Upper lobe of left lung (tissue), 6 donors: ENCODE results near the gene MRPL33. TPM values are rescaled to one million over a fixed set of nuclear protein-coding genes. Genes with fewer than 3 reads are reported as not detected.

Source experiments
- ATAC-seq, 2 donors: fragments of 200-7000 bp; cut with Tn5 transposase; one replicate each; pipeline ENCODE4 v1.9.1; 2022; ENCODE audit warnings: mild to moderate bottlenecking in 2 of 2, moderate library complexity in 2 of 2; ENCODE audit not compliant: low FRiP score in 2 of 2
- DNase-seq, 2 donors: peaks; one replicate each; pipeline ENCODE4 v3.0.0-alpha.2; 2019 to 2020
- H3K27ac ChIP-seq, 4 donors: fragments of 200-600 bp; sonication (generic); one replicate each; pipeline ENCODE4 v1.5.1; 2016 to 2019
- H3K27me3 ChIP-seq, 4 donors: fragments of 200-600 bp; sonication (generic); one replicate each; pipeline ENCODE4 v1.5.1; 2017 to 2019
- H3K36me3 ChIP-seq, 4 donors: fragments of 200-600 bp; sonication (generic); one replicate each; pipeline ENCODE4 v1.5.1; 2016 to 2019
- H3K4me1 ChIP-seq, 4 donors: fragments of 200-600 bp; sonication (generic); one replicate each; pipeline ENCODE4 v1.5.1; 2018 to 2019
- H3K4me3 ChIP-seq, 4 donors: fragments of 200-600 bp; sonication (generic); one replicate each; pipeline ENCODE4 v1.5.1; 2017 to 2019; ENCODE audit warnings: mild to moderate bottlenecking in 2 of 4, moderate library complexity in 1 of 4
- H3K9me3 ChIP-seq, 4 donors: fragments of 200-600 bp; sonication (generic); one replicate each; pipeline ENCODE4 v1.5.1; 2018 to 2019
- CTCF ChIP-seq, 6 experiments: fragments of 450-650 bp in 4 of 6; fragments of 200-600 bp in 2 of 6; sonication (generic) in 2 of 6; IDR thresholded peaks; one replicate each; pipeline ENCODE4 v1.5.1; 2016 to 2019; ENCODE audit warnings: antibody characterized with exemption in 6 of 6
- EP300 ChIP-seq, 4 donors: sonication (generic); formaldehyde crosslinking; IDR thresholded peaks; one replicate each; pipeline ENCODE4 v1.5.1; 2017; ENCODE audit warnings: antibody characterized with exemption in 4 of 4, control low read depth in 2 of 4
- POLR2A ChIP-seq, 4 donors: fragments of 450-650 bp; IDR thresholded peaks; one replicate each; pipeline ENCODE4 v1.5.1; 2016 to 2017; ENCODE audit warnings: antibody characterized with exemption in 4 of 4, mild to moderate bottlenecking in 2 of 4
- POLR2AphosphoS5 ChIP-seq, 2 donors: sonication (generic); formaldehyde crosslinking; IDR thresholded peaks; one replicate each; pipeline ENCODE4 v1.5.1; 2017; ENCODE audit warnings: antibody characterized with exemption in 2 of 2
- WGBS, 2 donors: methylation state at CpG; one replicate each; pipeline ENCODE4 v1.1.5; 2017 to 2018; 5-methylcytosine and 5-hydroxymethylcytosine counted together
- total RNA-seq, 6 donors: library from RNA; depleted of rRNA in 4 of 6; stranded (reverse); fragments of >200 nt in 4 of 6; gene quantifications; one replicate each; pipeline versions ENCODE4 v1.1.0 to v1.2.1, GENCODE V29; 2016 to 2021
- donor health status: DM: no; HTN: no; CAD: no; lungs with moderate emphysema.
- donor health status: DM: no; HTN: yes; CAD: no; lungs with severe emphysema.

MRPL33 gene
- total RNA-seq, 6 donors from 2014 or later = 54.5 to 122 (median 72.4) TPM

DNA sequence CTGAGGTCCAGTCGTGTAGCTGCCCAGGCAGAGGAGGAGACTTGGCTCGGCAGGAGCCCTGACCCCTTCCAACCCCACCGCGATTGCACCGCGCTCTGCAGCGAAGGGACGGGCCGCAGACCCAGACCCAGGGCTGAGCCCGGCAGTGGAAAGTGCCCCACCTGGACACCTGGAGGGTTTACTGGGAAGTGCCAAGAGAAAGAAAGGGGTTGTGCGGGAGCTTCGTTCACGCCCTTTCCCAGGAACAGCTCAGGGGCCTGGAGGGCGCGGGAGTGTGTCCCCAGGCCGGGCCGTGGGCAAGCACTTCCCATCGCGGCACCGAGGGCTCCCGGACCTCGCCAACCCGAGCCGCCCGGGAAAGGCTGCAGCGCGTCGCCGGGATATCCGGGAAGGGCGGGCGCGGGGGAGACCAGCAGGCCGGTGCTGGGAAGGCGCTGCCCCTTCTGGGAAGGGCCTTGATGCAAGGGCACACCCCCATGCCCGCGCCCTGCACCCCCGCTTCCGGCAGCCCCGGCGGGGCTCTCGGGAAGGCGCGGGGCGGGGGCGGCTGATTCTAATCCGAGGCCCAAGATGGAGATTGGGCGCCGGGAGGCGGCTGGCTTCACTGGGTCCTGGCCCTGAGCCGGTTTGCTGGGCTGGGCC, 36.1 kb upstream of the MRPL33 start:
- WGBS, 2 donors = 6% methylated on average over 11 to 36 of the region's 51 CpGs
- Histone ChIP-seq H3K36me3 (no peaks in the 10 kb centered on the region), H3K27me3 (no peaks in the 10 kb centered on the region), H3K9me3 (no peaks in the 10 kb centered on the region), H3K27ac (peak overlapping the region; percentile 81 to 92 (median 86)), H3K4me1 (peaks cover 30 to 46% (median 33%) of the 10 kb centered on the region in 4 donors), H3K4me3 (peak overlapping the region in 3 of 4 donors; percentile 45 to 53 (median 52))
- TF ChIP-seq CTCF (IDR thresholded peaks at IDR 0.05) (peak in 2 of 6 experiments; percentile 30 to 35), POLR2AphosphoS5 (IDR thresholded peaks at IDR 0.05) (peak; percentile 96 to 99), EP300 (IDR thresholded peaks at IDR 0.05) (peak; percentile 98 to 100 (median 100)), POLR2A (IDR thresholded peaks at IDR 0.05) (peak in 3 of 4 donors; percentile 33 to 84 (median 51))
- peak; percentile 93 to 94 for ATAC-seq
- DNase-seq = peak; percentile 92 to 95

- ATAC-seq = no peak
- H3K27me3 ChIP-seq = no peaks in the 10 kb centered on the region
- DNase-seq = no peak
- peak overlapping the region in 3 of 4 donors; percentile 45 to 53 (median 52) for H3K4me3 ChIP-seq
- no peaks in the 10 kb centered on the region for H3K9me3 ChIP-seq
- TF ChIP-seq EP300 (IDR thresholded peaks at IDR 0.05) (no peak), POLR2AphosphoS5 (IDR thresholded peaks at IDR 0.05) (no peak), CTCF (IDR thresholded peaks at IDR 0.05) (no peak), POLR2A (IDR thresholded peaks at IDR 0.05) (no peak)
- peaks cover 21 to 37% (median 26%) of the 10 kb centered on the region in 4 donors for H3K4me1 ChIP-seq
- peak overlapping the region; percentile 81 to 92 (median 86) for H3K27ac ChIP-seq
- WGBS, 2 donors = 85 to 95% methylated on average over 9 to 10 of the region's 10 CpGs
- no peaks in the 10 kb centered on the region for H3K36me3 ChIP-seq
Measured at GRCh38 chr2:27736031-27736889, 35.3 kb upstream of the MRPL33 start.

- WGBS, 2 donors = 94 to 95% methylated on average over 3 to 6 of the region's 6 CpGs
- no peaks in the 10 kb centered on the region for H3K27me3 ChIP-seq
- ATAC-seq (no peak), DNase-seq (no peak)
- H3K9me3 ChIP-seq = no peaks in the 10 kb centered on the region
- H3K4me1 ChIP-seq = peaks cover 19 to 36% (median 25%) of the 10 kb centered on the region in 4 donors
- peak overlapping the region; percentile 81 to 92 (median 86) for H3K27ac ChIP-seq
- TF ChIP-seq EP300 (IDR thresholded peaks at IDR 0.05) (no peak), POLR2AphosphoS5 (IDR thresholded peaks at IDR 0.05) (no peak), POLR2A (IDR thresholded peaks at IDR 0.05) (no peak), CTCF (IDR thresholded peaks at IDR 0.05) (no peak)
- H3K4me3 ChIP-seq = no peak overlapping the region
- H3K36me3 ChIP-seq = no peaks in the 10 kb centered on the region
Measured at GRCh38 chr2:27736890-27737204, 34.7 kb upstream of the MRPL33 start.

DNA sequence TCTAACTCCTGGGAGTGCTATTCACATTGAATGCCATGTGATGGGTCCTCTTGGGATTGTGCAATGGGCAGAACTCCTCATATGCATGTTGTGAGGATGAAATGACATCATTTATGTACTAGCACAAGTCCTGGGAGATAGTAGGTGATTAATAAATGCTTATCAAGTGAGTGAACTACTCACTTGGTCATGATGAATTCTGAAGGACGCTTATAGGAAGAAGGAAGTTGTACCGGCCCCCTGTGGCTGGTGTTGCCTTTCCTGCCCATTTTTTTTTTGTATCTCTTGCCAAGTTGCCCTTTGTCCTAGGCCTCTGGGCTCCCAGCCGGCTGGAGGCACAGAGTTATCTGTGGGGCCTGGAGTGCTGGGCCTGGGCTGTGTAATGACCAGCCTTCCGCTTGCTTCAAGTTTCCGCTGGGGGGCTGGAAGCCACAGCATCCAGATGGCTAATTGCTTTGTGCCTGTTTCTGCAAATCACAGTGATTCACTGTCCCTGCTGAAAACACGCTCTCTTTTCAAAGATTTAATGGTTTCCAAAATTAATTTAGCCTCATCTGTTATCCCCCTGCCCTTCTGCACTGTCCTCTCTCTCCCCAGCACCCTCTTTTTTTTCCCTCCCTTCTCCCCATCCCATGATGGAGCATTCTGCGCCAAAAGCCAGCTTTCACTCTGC, 33.7 kb upstream of the MRPL33 start:
- H3K4me1 ChIP-seq = peaks cover 19 to 36% (median 25%) of the 10 kb centered on the region in 4 donors
- WGBS, 2 donors = 47 to 57% methylated on average over 7 of the region's 7 CpGs
- peak overlapping the region; percentile 27 to 92 (median 84) for H3K27ac ChIP-seq
- H3K4me3 ChIP-seq = no peak overlapping the region
- TF ChIP-seq POLR2A (IDR thresholded peaks at IDR 0.05) (no peak), CTCF (IDR thresholded peaks at IDR 0.05) (peak in 2 of 6 experiments; percentile 14 to 29), POLR2AphosphoS5 (IDR thresholded peaks at IDR 0.05) (peak; percentile 50 to 69), EP300 (IDR thresholded peaks at IDR 0.05) (peak in 3 of 4 donors; percentile 44 to 73 (median 65))
- no peaks in the 10 kb centered on the region for H3K36me3 ChIP-seq
- peak in 1 of 2 donors; percentile 56 for DNase-seq
- H3K27me3 ChIP-seq = no peaks in the 10 kb centered on the region
- H3K9me3 ChIP-seq = no peaks in the 10 kb centered on the region
- peak; percentile 9 to 46 for ATAC-seq
